SK-N-SH (cell line): Measurements from ENCODE around the gene FAT2. TPM values are rescaled to one million over a fixed set of nuclear protein-coding genes. Genes with fewer than 3 reads are reported as not detected.

ENCODE experiments used
- CTCF ChIA-PET: fragments of 300-600, 350-600 bp; formaldehyde crosslinking; extraction: SDS; loops from one replicate; lab custom pipeline; 2021; lab: Yijun Ruan, JAX
- POLR2A ChIA-PET: fragments of 350-600 bp; sonication (Branson Sonifier 250); formaldehyde crosslinking; extraction: SDS; loops from one replicate; lab custom pipeline; 2020; ENCODE audit warnings: antibody characterized with exemption, inconsistent platforms; lab: Yijun Ruan, JAX
- DNase-seq: peaks from one replicate; pipeline ENCODE4 v3.0.0; 2012
- H2AFZ ChIP-seq: fragments of 200-600 bp; sonication (generic); 2 replicates; pipeline ENCODE4 v1.8.1; 2016; ENCODE audit warnings: antibody characterized with exemption, mild to moderate bottlenecking, low read depth
- H3F3A ChIP-seq: fragments of 200-600 bp; sonication (generic); replicated peaks from 2 replicates; pipeline ENCODE3; 2016; ENCODE audit warnings: antibody characterized with exemption, mild to moderate bottlenecking; ENCODE audit not compliant: insufficient read depth
- H3K27ac ChIP-seq, 2 experiments: fragments of 200-500 bp in 1 of 2; fragments of 200-600 bp in 1 of 2; sonication (Bioruptor generic) in 1 of 2; sonication (generic), shearing (Covaris generic) in 1 of 2; 2 replicates each; pipeline versions ENCODE4 v1.5.1 to v1.6.1; 2014 to 2016; ENCODE audit warnings: low read depth in 2 of 2, inconsistent platforms in 1 of 2, low read length in 1 of 2, mild to moderate bottlenecking in 1 of 2, mixed read lengths in 1 of 2
- H3K27me3 ChIP-seq: fragments of 200-600 bp; sonication (generic), shearing (Covaris generic); 2 replicates; pipeline ENCODE4 v1.6.1; 2016; ENCODE audit warnings: mixed run types; ENCODE audit not compliant: insufficient read depth
- H3K36me3 ChIP-seq, 2 experiments: fragments of 200-500 bp in 1 of 2; fragments of 200-600 bp in 1 of 2; sonication (Bioruptor generic) in 1 of 2; sonication (generic) in 1 of 2; replicated peaks in 1 of 2; 2 replicates each; pipeline versions ENCODE3 to v1.5.1; 2014 to 2016; ENCODE audit warnings: low read length in 1 of 2, mild to moderate bottlenecking in 1 of 2; ENCODE audit not compliant: insufficient read depth in 2 of 2, control insufficient read depth in 1 of 2
- H3K4me1 ChIP-seq, 2 experiments: fragments of 200-500 bp in 1 of 2; fragments of 200-600 bp in 1 of 2; sonication (Bioruptor generic) in 1 of 2; sonication (generic), shearing (Covaris generic) in 1 of 2; 2 replicates each; pipeline versions ENCODE4 v1.5.1 to v1.6.1; 2014 to 2016; ENCODE audit warnings: low read depth in 1 of 2, low read length in 1 of 2, mixed run types in 1 of 2; ENCODE audit not compliant: insufficient read depth in 2 of 2, control insufficient read depth in 1 of 2
- H3K4me2 ChIP-seq: fragments of 200-600 bp; sonication (generic), shearing (Covaris generic); 2 replicates; pipeline ENCODE4 v1.6.1; 2017; ENCODE audit warnings: mixed run types
- H3K4me3 ChIP-seq, 2 experiments: fragments of 200-500 bp in 1 of 2; fragments of 200-600 bp in 1 of 2; sonication (Bioruptor generic) in 1 of 2; sonication (generic), shearing (Covaris generic) in 1 of 2; 2 replicates each; pipeline versions ENCODE4 v1.5.1 to v1.8.1; 2014 to 2016; ENCODE audit warnings: low read depth in 2 of 2, inconsistent platforms in 1 of 2, low read length in 1 of 2, mild to moderate bottlenecking in 1 of 2, mixed read lengths in 1 of 2, moderate library complexity in 1 of 2
- H3K79me2 ChIP-seq: fragments of 200-600 bp; sonication (generic); 2 replicates; pipeline ENCODE4 v1.8.1; 2017; ENCODE audit warnings: mild to moderate bottlenecking; ENCODE audit not compliant: insufficient read depth
- H3K9ac ChIP-seq: fragments of 200-600 bp; sonication (generic); 2 replicates; pipeline ENCODE4 v1.6.1; 2017; ENCODE audit warnings: mixed run types
- H3K9me2 ChIP-seq: fragments of 200-600 bp; sonication (generic); 2 replicates; pipeline ENCODE4 v1.6.1; 2017; ENCODE audit warnings: mixed run types
- H3K9me3 ChIP-seq: fragments of 200-600 bp; sonication (generic); 2 replicates; pipeline ENCODE4 v1.6.1; 2017; ENCODE audit warnings: mixed run types, mild to moderate bottlenecking, moderate library complexity
- H4K20me1 ChIP-seq: fragments of 200-600 bp; sonication (generic); 2 replicates; pipeline ENCODE4 v1.6.1; 2017; ENCODE audit warnings: mild to moderate bottlenecking, mixed run types; ENCODE audit not compliant: insufficient read depth
- CHD2 ChIP-seq: fragments of 150-350 bp; IDR thresholded peaks from 2 replicates; pipeline ENCODE4 v1.6.1; 2018; ENCODE audit warnings: low read length; ENCODE audit not compliant: partially characterized antibody
- EZH2phosphoT487 ChIP-seq: fragments of 200-600 bp; sonication (generic); IDR thresholded peaks from 2 replicates; pipeline ENCODE4 v1.6.1; 2017; ENCODE audit warnings: low read depth, mixed run types, mild to moderate bottlenecking, antibody characterized with exemption, moderate library complexity, borderline replicate concordance
- GABPA ChIP-seq: IDR thresholded peaks from 2 replicates; pipeline ENCODE4 v1.4.0; 2012; ENCODE audit warnings: low read depth, mild to moderate bottlenecking
- GATA2 ChIP-seq: sonication (generic); formaldehyde crosslinking; IDR thresholded peaks from 2 replicates; pipeline ENCODE4 v1.5.0; 2020; ENCODE audit warnings: mild to moderate bottlenecking, missing genetic modification reagents
- JUND ChIP-seq: IDR thresholded peaks from 2 replicates; pipeline ENCODE4 v1.4.0; 2012
- MEF2A ChIP-seq: IDR thresholded peaks from 2 replicates; pipeline ENCODE4 v1.4.0; 2012; ENCODE audit warnings: low read depth, borderline replicate concordance
- NRF1 ChIP-seq: IDR thresholded peaks from 2 replicates; pipeline ENCODE4 v1.6.1; 2012; ENCODE audit warnings: low read depth, mild to moderate bottlenecking, low read length
- RCOR1 ChIP-seq: fragments of 150-350 bp; IDR thresholded peaks from 2 replicates; pipeline ENCODE4 v1.6.1; 2017; ENCODE audit warnings: antibody characterized with exemption, low read length
- RXRA ChIP-seq: IDR thresholded peaks from 2 replicates; pipeline ENCODE4 v1.4.0; 2012; ENCODE audit warnings: low read depth, mild to moderate bottlenecking, borderline replicate concordance
- SIN3A ChIP-seq: IDR thresholded peaks from 2 replicates; pipeline ENCODE4 v1.6.1; 2012; ENCODE audit warnings: low read depth, mild to moderate bottlenecking, low read length, moderate library complexity, borderline replicate concordance
- TCF12 ChIP-seq: IDR thresholded peaks from 2 replicates; pipeline ENCODE4 v1.4.0; 2012
- USF1 ChIP-seq: IDR thresholded peaks from 2 replicates; pipeline ENCODE4 v1.4.0; 2012; ENCODE audit warnings: low read depth, borderline replicate concordance
- USF2 ChIP-seq: fragments of 150-350 bp; IDR thresholded peaks from 2 replicates; pipeline ENCODE4 v1.6.1; 2017; ENCODE audit warnings: antibody characterized with exemption, low read length, low read depth, borderline replicate concordance
- YY1 ChIP-seq: IDR thresholded peaks from 2 replicates; pipeline ENCODE4 v1.4.0; 2012; ENCODE audit warnings: low read depth, mild to moderate bottlenecking
- ZBTB33 ChIP-seq: IDR thresholded peaks from 2 replicates; pipeline ENCODE4 v1.4.0; 2012; ENCODE audit warnings: low read depth, borderline replicate concordance
- WGBS: methylation state at CpG from one replicate; pipeline ENCODE4 v1.1.6; 2017; ENCODE audit warnings: low lambda C conversion rate; 5-methylcytosine and 5-hydroxymethylcytosine counted together
- polyA plus RNA-seq, 3 experiments: library from polyadenylated mRNA; depleted of rRNA; stranded (reverse); fragments of >200 nt; gene quantifications; 2 replicates each; pipeline ENCODE4 v1.2.3, GENCODE V29; 2012

The FAT2 gene
- polyA plus RNA-seq, 1 of the 3 experiments (the other 2 are of a cell fraction) = not detected

- WGBS = 50% methylated on average over 3 of the region's 3 CpGs
- ChIA-PET CTCF (interaction anchor here (1.1 to 1.3 kb wide), 2 partner anchors 9 to 10 kb away, joined by 3 read pairs; no protein-coding TSS in a partner anchor), POLR2A (no interaction called here)
Observed at GRCh38 chr5:151617841-151618710, 26.9 kb upstream of the FAT2 start.

GRCh38 chr5:151617383-151617840, 26.3 kb upstream of the FAT2 start:
- H3K9me2 ChIP-seq = no peaks in the 10 kb centered on the region
- no peaks in the 10 kb centered on the region for H3K36me3 ChIP-seq
- WGBS = 59% methylated on average over 6 of the region's 6 CpGs
- H3F3A ChIP-seq = no peaks in the 10 kb centered on the region
- no peaks in the 10 kb centered on the region for H3K79me2 ChIP-seq
- ChIA-PET CTCF (no interaction called here), POLR2A (no interaction called here)
- no peak overlapping the region for H3K9ac ChIP-seq
- no peak overlapping the region for H3K27ac ChIP-seq
- H3K4me3 ChIP-seq = no peak overlapping the region
- no peaks in the 10 kb centered on the region for H3K9me3 ChIP-seq
- no peaks in the 10 kb centered on the region for H4K20me1 ChIP-seq
- H3K27me3 ChIP-seq = 0 out of 2 replicates have a peak, but pooled peaks cover 8% of the 10 kb centered on the region
- H3K4me1 ChIP-seq = no peaks in the 10 kb centered on the region
- no peak overlapping the region for H3K4me2 ChIP-seq
- DNase-seq = no peak
- no peak overlapping the region for H2AFZ ChIP-seq
- no peak for TF ChIP-seq TCF12
- TF ChIP-seq CHD2 = no peak
- TF ChIP-seq YY1 = no peak
- TF ChIP-seq USF2 = no peak
- TF ChIP-seq ZBTB33 = no peak
- no peak for TF ChIP-seq MEF2A

More at GRCh38 chr5:151617841-151618710, 26.9 kb upstream of the FAT2 start:
- no peaks in the 10 kb centered on the region for H4K20me1 ChIP-seq
- H3K27me3 ChIP-seq = 0 out of 2 replicates have a peak, but pooled peaks cover 8% of the 10 kb centered on the region
- no peak for DNase-seq
- no peak overlapping the region for H3K27ac ChIP-seq
- H3K79me2 ChIP-seq = no peaks in the 10 kb centered on the region
- no peak overlapping the region for H2AFZ ChIP-seq
- H3K9me2 ChIP-seq = no peaks in the 10 kb centered on the region
- H3K4me3 ChIP-seq = no peak overlapping the region
- no peak for TF ChIP-seq JUND
- no peak for TF ChIP-seq GABPA
- no peak for TF ChIP-seq MEF2A
- TF ChIP-seq SIN3A = no peak
- no peak for TF ChIP-seq YY1
- TF ChIP-seq USF1 = no peak
- no peak for TF ChIP-seq GATA2 (CRISPR knock-in tag)
- no peak for TF ChIP-seq NRF1
- no peak for TF ChIP-seq ZBTB33
- TF ChIP-seq EZH2phosphoT487 = no peak
- no peak for TF ChIP-seq RXRA
- TF ChIP-seq RCOR1 = no peak
- TF ChIP-seq TCF12 = no peak
- H3K9me3 ChIP-seq = no peaks in the 10 kb centered on the region
- H3K4me2 ChIP-seq = no peak overlapping the region
- H3K36me3 ChIP-seq = no peaks in the 10 kb centered on the region
- no peaks in the 10 kb centered on the region for H3F3A ChIP-seq
- no peak overlapping the region for H3K9ac ChIP-seq
- H3K4me1 ChIP-seq = no peaks in the 10 kb centered on the region
